ENCODE results near the gene ADK. TPM values are rescaled to one million over a fixed set of nuclear protein-coding genes. Genes with fewer than 3 reads are reported as not detected.

The ADK gene
- total and polyA plus RNA-seq, 2 donors (not counting 3 experiments of a cell fraction or from before 2014, with no cell fraction given) = 11.7 to 46.5 TPM

DNA sequence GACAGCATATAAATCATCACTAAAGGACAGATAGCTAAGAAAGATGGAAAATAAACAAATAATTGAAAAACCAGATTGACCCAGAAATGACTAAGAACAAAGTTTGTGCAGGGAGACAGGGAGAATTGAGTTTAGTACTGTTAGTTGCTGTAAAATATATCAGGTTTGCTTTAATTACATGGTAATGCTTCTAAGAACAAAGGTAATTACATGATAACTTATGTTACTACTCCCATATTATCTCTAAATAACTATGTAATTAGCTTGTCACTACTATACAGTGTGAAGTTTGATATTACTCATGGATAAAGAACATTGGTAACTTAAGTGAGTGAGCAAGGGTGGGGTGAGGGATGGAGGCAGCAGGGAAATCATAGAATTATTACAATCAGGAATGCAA is 540.1 kb downstream of the ADK start:
- Histone ChIP-seq H3K27me3 (ENCODE audit: control insufficient read depth in 2 of 2, insufficient read depth in 2 of 2, low read length in 2 of 2) (no peaks in the 10 kb centered on the region), H3K36me3 (ENCODE audit: control insufficient read depth in 2 of 2, extremely low read depth in 1 of 2, insufficient read depth in 2 of 2, low read length in 2 of 2) (no peaks in the 10 kb centered on the region), H3K4me2 (ENCODE audit: insufficient read depth, low read length) (no peak overlapping the region), H3K9me3 (replicated peaks; ENCODE audit: control insufficient read depth, insufficient read depth, low read length) (no peaks in the 10 kb centered on the region), H3K4me3 (replicated peaks in 1 of 3; ENCODE audit: insufficient read depth in 1 of 3, low read depth in 1 of 3, low read length in 3 of 3) (no peak overlapping the region), H3K79me2 (ENCODE audit: control insufficient read depth, insufficient read depth, low read length) (no peaks in the 10 kb centered on the region), H3K9ac (replicated peaks; ENCODE audit: extremely low read depth, insufficient read depth, low read length) (no peak overlapping the region), H3K27ac (ENCODE audit: insufficient read depth, low read depth, low read length) (no peak overlapping the region), H4K20me1 (replicated peaks; ENCODE audit: control insufficient read depth, extremely low read depth, insufficient read depth, low read length) (no peaks in the 10 kb centered on the region), H3K9me1 (replicated peaks; ENCODE audit: control insufficient read depth, extremely low read depth, insufficient read depth, low read length) (no peaks in the 10 kb centered on the region), H2AFZ (ENCODE audit: low read depth, low read length) (no peak overlapping the region), H3K4me1 (ENCODE audit: control insufficient read depth, extremely low read depth, insufficient read depth, low read length) (no peaks in the 10 kb centered on the region)
- no peak for FAIRE-seq
- CTCF ChIA-PET = interaction anchor here (0.9 to 1.6 kb wide), 2 partner anchors 12 to 21 kb away, joined by 4 read pairs; no protein-coding TSS in a partner anchor
- DNase-seq (ENCODE audit: low read depth, low spot score) = no peak
- TF ChIP-seq FOS (IDR thresholded peaks at IDR 0.05; ENCODE audit: borderline replicate concordance, insufficient read depth, low read length) (no peak), EZH2 (IDR thresholded peaks at IDR 0.05; ENCODE audit: borderline replicate concordance, low read depth, low read length, severe bottlenecking) (no peak), GATA2 (IDR thresholded peaks at IDR 0.05; ENCODE audit: insufficient read depth, insufficient read length, low read depth, low read length) (no peak), CTCF (IDR thresholded peaks at IDR 0.05; ENCODE audit: extremely low read depth in 1 of 2, insufficient read depth in 1 of 2, low read depth in 1 of 2, low read length in 2 of 2) (no peak)
- POLR2A ChIA-PET = no interaction called here
- dilution Hi-C loops (cut with MboI; ENCODE audit: extremely low pct_ligation_motif_present, low sequenced_read_pairs) (no loop called here), intact Hi-C loops (cut with micrococcal nuclease) (no loop called here)
- BruUV-seq (replicated peaks) = no TSS peak

GRCh38 chr10:74704629-74705357 is 553.8 kb downstream of the ADK start:
- Histone ChIP-seq H3K27ac (ENCODE audit: insufficient read depth, low read depth, low read length) (no peak overlapping the region), H3K9me3 (replicated peaks; ENCODE audit: control insufficient read depth, insufficient read depth, low read length) (no peaks in the 10 kb centered on the region), H3K9ac (replicated peaks; ENCODE audit: extremely low read depth, insufficient read depth, low read length) (no peak overlapping the region), H3K36me3 (ENCODE audit: control insufficient read depth in 2 of 2, extremely low read depth in 1 of 2, insufficient read depth in 2 of 2, low read length in 2 of 2) (no peaks in the 10 kb centered on the region), H3K4me3 (replicated peaks in 1 of 3; ENCODE audit: insufficient read depth in 1 of 3, low read depth in 1 of 3, low read length in 3 of 3) (no peak overlapping the region), H3K4me1 (ENCODE audit: control insufficient read depth, extremely low read depth, insufficient read depth, low read length) (no peaks in the 10 kb centered on the region), H3K79me2 (ENCODE audit: control insufficient read depth, insufficient read depth, low read length) (no peaks in the 10 kb centered on the region), H3K27me3 (ENCODE audit: control insufficient read depth in 2 of 2, insufficient read depth in 2 of 2, low read length in 2 of 2) (no peaks in the 10 kb centered on the region), H3K9me1 (replicated peaks; ENCODE audit: control insufficient read depth, extremely low read depth, insufficient read depth, low read length) (no peaks in the 10 kb centered on the region), H4K20me1 (replicated peaks; ENCODE audit: control insufficient read depth, extremely low read depth, insufficient read depth, low read length) (no peaks in the 10 kb centered on the region), H2AFZ (ENCODE audit: low read depth, low read length) (no peak overlapping the region), H3K4me2 (ENCODE audit: insufficient read depth, low read length) (no peak overlapping the region)
- ChIA-PET POLR2A (no interaction called here), CTCF (interaction anchor here (1.0 kb wide), 1 partner anchor 428 kb away, joined by 3 read pairs; no protein-coding TSS in a partner anchor)
- BruUV-seq (replicated peaks) = no TSS peak
- dilution Hi-C loops (cut with MboI; ENCODE audit: extremely low pct_ligation_motif_present, low sequenced_read_pairs) = no loop called here
- no peak for FAIRE-seq
- intact Hi-C loops (cut with micrococcal nuclease) = no loop called here
- no peak for DNase-seq (ENCODE audit: low read depth, low spot score)
- no peak for TF ChIP-seq POLR2AphosphoS5 (IDR thresholded peaks at IDR 0.05; ENCODE audit: insufficient read depth, low read depth, low read length)
- TF ChIP-seq JUN (IDR thresholded peaks at IDR 0.05; ENCODE audit: borderline replicate concordance, insufficient read depth, insufficient read length, low read depth) = no peak
- TF ChIP-seq EZH2 (IDR thresholded peaks at IDR 0.05; ENCODE audit: borderline replicate concordance, low read depth, low read length, severe bottlenecking) = no peak

Data from endothelial cell of umbilical vein (primary cell).